GM19035 (cell line): Measurements from ENCODE around the gene ZPBP2.

Source experiments
- ATAC-seq: cut with Tn5 transposase; IDR thresholded peaks from one replicate; pipeline ENCODE4 v1.9.1; 2021; ENCODE audit not compliant: unreplicated experiment

ZPBP2 gene

DNA sequence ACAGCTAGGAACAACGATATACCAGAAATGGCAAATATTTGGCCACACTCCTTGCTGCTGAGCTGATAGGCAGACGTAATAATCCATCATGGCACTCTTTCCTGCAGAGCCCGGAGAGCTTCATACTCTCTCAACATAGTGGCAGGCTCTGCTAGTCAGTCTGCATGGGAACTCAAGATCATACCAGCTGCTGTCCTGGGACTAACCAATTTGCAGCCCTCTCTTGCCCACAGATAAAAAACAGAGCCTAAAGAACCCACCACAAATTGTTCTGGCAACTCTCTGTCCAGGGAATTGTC lies 36.9 kb downstream of the ZPBP2 start:
- no peak for ATAC-seq

DNA sequence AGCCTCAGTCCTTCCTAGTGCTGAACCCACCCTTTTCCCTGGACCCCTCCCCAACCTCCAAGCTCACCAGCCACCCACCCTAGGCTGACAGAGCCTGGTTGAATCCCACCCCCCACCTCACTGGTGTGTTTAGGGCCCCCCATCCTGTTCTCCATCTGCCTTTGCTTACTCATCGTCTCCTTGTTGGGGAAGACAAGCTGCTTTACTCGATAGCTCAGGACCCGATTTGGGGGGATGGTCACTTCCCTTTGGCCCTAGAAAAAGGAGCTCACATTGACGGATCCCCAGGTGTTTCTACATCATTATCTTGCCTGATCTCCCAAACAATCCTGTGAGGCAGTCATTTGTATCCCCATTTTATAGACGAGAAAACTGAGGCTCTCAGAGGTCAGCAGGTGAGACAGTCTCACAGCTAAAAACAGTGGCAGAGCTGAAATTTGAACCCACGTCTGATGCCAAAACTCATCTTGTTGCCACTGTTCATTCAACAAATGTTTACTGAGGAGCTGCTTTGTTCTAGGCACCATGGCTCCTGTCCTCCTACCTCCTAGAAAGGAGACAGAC lies 40.9 kb downstream of the ZPBP2 start:
- no peak for ATAC-seq

DNA sequence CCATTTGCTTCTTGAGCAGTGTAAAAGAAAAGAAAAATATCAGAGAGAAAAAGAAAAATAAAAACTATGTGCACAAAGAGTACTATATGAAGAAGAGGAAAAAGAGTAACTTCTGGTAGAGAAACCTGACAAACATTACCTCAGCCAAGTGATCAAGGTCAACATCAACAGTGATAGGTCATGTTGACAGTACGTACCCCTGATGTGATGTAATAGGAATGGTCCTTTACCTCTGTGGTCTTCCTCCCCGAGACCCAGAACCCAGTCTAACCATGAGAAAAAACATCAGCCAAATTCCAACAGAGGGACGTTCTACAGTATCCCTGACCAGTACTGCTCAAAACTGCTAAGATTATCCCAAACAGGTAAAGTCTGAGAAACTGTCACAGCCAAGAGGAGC lies 46.0 kb downstream of the ZPBP2 start:
- no peak for ATAC-seq

DNA sequence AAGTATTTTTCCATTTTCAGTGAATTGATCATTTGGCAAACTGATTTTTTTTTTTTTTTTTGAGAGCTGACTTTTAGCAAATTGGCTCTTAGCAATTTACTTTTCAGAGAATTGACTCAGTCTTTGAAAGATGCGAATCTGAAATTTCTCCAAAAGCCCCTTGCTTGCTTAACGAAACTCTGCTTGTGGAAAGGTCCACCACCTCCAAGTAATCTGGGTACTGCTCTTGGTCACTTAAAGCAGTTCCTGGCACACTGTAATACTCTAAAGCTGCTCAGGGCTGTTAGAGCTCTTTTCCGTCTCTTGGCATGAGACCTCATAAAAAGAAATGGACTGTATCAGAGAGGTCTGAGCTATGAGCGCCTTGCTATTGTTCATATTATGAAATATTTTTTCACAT lies 47.6 kb downstream of the ZPBP2 start:
- ATAC-seq: no peak

DNA sequence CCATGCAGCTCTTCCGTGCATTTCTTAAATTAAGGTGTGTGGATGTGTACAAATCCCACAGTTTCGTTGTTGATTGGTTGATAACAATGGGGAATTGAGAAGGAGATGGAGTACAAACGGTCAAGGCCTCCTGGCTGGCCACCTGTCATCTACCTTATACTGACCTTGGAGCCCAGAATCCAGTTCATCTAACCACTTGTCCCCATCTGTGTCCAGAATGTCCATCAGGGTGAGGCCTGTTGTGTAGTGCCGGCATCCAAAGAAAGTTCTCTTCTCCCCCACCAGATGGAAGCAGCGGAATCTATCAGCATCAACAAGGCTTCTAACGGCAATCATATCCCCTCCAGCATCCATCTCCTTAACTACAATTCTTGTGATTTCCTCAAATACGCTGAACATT lies 48.9 kb downstream of the ZPBP2 start:
- no peak for ATAC-seq

DNA sequence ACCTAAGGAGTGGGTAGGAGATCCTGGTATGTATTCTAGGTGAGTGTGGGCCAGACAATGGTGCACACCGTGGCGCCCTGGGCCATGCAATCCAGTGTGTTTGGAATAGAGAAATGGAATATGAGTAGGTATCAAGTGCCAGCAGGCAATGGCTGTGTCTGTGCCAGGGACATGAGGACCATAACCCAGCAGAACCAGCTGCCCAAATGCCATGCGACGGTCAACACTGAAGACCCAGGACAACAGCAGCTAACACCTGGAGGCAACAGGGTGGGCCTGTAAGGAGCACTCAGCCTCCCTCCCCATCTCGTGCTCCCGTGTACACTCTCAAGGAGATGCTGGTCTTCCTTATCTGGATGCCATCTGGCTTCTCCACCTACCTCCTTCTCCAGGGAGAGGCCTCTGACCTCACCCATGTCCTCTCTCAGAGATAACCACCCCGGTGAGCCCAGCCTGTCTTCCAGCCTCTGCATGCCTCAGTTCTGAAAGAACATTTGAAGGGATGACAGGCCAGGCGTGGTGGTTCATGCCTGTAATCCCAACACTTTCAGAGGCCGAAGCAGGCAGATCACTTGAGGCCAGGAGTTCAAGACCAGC lies 51.2 kb downstream of the ZPBP2 start:
- no peak for ATAC-seq

DNA sequence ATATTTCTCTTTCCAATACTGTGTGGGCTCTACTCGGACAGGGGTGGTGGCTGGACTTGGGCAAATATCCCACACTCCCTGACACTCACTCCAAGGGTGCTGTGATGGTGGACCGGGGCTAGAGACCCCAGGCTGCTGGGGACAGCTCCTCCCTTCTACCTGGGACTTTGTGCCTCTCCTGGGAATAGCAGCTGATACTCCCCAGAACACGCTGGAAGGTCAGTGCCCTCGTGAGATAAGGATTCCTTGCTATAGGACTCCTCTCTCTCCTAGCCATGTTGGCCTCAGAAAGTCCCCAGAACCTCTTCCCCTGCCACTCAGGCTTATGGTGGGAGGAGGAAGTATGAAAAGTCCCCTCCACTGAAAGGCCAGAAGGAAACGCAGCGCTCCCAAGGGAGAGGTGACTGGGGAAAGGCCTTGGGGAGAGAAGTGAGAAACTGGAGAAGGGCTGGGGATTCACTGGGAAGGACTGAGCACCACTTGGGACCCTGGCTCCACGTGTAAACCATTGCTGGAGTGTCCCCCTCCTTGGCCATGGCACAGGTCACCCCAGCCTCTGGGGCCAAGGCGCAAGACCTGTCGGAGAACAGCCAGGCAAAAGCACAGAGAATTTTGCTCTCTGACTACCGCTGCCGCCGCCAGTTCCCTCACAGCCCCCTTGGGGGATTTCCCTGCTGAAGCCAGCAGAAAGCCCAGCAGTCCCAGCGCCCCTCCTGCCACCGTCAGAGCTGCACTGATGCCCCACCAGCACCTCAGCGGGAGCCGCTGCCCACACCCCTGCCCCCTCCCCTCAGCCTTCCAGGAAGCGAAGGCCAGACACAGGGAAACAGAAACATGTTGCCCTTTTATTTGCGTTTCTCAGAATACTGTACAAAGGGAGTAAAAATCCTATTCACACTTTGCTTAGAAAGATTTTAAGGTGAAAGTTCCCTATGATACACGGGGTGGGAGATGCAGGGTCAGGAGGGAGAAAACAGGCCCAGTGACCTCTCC lies 52.5 kb downstream of the ZPBP2 start:
- no peak for ATAC-seq

DNA sequence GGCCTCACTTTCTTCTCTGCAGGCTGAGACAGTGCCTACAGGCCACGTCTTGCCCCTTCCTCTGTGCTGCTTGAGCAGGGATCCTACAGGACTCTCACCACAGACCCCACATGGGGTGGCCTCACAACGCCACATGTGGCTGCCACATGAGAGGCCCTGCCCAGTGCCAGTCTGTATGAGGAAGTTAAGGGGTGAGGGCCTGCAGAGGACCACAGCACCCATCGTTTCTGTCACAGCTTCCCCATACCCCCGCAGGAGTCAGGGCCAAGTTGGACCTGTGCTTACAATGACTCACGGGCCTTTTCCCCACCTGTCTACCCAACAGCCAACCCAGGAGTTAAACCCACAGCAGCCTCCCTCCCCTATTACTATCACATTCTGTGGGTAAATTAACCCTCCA lies 53.3 kb downstream of the ZPBP2 start:
- ATAC-seq: no peak

DNA sequence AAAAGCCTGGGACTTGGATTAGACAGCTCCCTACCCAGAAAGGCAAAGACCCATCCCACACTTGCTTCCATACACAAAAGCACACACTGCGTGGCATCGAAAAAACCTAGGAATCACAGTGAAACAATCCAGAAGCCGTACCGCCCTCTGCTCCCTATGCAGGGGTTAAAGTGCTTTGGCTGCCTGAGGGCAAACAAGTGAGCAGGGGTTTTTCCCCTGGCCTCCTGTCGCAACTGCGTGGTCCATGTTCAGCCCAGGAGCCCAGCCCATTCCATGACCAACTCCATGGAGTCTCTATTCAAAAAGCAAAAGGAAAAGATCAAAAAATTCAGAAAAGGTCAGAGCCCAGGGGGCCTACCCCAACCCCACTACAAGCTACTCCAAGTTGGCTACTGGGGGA lies 54.0 kb downstream of the ZPBP2 start:
- no peak for ATAC-seq

DNA sequence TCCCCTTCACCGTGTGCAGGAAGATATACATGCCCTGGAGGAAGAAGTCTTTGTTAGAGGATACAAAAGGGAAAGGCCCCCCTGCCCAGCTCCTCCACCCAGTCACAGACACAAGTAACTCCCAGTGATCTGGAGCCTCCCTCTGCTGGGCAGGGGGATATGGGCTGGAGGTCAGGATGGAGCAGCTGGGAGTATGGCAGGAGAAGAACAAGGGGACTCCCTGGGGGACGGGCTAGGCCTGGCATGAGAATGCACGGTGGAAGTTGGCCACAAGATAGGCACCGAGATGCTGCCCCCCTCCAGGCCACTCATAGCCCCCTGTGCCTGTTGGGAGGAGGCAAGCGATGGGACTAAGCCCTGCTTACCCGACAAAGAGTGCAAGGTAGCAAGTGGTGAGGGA lies 55.2 kb downstream of the ZPBP2 start:
- ATAC-seq: no peak

DNA sequence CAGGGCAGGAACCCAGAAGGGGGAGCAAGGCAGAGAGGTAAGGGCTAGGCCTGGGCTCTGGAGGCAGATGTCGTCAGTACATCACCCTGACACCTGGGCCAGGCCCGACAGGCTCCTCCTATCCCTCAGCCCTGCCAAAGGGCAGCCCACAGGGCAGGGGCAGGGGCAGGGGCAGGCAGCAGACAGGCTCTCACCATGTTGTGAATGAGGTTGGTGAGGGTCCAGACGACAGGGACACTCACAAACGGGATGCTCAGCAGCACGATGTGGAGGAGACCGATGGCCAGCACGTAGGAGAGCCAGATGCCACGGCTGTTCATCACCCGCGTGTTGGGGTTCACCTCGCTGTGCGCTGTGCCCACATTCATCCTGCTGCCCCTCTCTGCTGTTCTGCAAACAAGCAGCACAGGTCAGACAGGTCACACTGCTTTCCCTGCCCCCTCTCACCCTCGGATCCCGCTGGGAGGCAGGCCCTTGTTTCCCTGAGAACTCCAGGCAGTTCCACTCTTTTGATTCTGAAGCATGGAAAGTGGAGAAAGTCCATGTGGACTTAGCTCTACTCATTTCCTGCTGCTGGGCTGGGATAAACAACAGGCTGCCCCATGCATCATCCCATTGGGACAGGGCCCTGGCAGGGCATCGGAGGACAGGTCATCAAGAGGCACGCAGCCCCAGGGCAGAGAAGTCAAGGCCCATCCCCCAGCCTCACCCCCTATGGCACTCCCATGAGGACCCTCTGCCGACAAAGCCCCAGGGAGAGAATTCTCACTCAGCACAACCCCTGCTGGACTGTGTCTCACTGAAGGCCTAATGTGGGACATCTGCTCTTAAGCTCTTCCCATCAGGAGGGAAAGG lies 56.1 kb downstream of the ZPBP2 start:
- ATAC-seq: no peak

DNA sequence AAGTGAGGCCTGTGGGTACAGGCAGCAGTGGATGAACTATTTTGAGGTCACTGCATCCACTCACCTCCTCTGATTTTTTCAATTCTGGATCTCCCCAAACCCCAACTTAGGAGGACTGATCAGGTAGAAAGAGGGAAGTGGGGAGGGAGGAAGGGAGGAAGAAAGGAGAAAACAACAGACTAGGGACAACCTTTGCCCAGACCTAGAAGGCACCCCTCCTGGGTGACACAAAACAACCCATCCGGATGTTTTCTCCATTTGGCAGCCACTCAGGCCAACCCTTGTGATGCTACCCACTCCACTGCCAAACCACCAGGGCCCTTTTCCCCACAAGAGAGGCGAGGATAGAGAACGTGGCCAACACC lies 56.7 kb downstream of the ZPBP2 start:
- ATAC-seq: no peak

DNA sequence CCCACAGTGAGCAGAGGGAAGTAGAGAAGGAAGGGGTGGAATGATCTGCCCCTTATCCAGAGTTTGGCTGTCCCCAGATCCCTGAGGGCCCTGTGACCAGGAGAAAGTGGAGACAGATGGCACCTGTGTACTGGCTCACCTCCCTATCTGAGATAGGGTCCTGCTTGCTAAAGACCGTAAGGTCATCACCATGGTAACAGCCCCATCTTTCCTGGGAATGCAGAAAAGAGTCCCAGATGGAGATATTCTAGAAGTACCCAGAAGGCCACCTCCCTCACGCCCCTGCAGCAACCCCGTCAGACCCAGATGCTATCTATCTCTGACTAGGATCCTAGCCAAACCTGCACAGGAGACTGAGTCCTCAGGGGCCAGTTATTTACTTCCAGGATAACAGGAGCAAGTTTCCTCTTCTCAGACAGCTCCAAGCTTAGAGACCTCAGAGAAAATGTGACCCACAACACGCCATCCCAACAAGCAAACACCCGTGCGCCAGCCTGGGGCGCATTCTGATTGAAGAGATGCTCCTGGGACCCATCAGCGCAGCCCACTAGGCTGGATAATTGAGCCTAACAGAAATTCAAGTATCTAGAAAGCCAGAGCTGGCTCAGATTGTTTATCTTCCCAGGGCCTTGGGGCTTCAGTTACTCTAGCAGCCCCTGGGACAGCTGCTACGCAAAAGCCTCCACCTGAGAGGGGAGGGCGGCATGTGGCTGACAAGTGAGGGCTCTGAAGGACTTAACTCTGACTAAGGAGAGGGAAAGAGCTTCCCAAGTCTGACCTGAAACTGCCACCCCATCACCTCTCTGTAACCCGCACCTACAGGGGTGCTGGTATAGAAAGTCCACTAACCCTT lies 57.5 kb downstream of the ZPBP2 start:
- no peak for ATAC-seq

DNA sequence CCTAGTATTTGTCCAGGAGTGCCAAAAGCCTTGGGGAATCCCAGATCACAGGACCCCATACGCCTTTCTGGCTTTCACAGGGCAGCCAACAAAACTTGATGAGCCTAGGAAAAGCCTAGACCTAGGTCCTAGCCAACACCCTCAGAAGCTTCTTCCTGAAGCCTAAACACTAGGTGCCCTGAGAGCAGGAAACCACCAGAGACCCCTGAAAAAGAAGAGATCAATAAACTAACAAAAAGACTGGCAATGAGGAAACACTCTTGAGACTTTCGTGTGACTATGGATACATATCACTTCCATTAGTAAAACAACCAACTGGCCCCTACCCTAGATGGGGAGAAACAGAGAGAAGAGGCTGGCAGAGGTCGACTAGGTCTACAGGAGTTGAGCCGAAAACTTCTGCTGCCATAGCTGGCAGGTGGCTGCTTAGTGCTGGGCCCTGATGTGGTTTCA lies 58.2 kb downstream of the ZPBP2 start:
- no peak for ATAC-seq

DNA sequence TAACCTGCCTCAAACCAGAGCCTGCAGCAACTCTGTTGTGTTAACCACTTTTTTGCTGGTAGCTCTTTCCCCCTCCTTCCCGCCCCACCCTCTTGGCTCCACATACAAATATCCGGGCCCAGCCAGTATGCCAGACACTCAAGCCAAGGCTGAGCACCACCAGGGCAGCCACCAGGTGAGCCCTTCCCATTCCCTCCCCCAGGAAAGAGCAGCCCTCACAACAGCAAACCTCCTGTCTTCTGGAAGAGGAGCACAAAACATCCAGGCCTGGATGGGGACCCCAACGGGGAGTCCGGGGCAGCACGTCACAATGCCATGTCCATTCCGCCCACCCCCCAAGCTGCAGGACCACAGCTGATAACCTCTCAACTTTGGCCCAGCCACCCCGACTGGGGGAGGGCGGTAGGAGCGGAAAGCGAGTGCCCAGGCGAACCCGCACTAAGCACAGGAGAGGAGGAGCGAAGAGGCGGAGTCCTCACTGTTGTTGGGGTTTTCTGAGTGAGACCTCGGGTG lies 58.6 kb downstream of the ZPBP2 start:
- ATAC-seq: no peak
